Measurements from ENCODE around the gene NSD2.
"Not testable (repeated sequence)": the region's sequence is repeated elsewhere in the genome, so short reads cannot be mapped to it uniquely, and the experiment has no call there.

The NSD2 gene

DNA sequence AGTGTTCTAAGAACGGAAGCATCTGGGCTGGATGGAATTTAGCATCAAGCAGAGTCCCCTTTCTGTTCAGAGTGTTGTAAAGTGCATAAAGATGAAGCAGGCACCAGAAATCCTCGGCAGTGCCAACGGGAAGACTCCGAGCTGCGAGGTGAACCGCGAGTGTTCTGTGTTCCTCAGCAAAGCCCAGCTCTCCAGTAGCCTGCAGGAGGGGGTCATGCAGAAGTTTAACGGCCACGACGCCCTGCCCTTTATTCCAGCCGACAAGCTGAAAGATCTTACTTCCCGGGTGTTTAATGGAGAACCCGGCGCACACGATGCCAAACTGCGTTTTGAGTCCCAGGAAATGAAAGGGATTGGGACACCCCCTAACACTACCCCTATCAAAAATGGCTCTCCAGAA is 29.4 kb downstream of the NSD2 start:
- DNase-seq = no peak

DNA sequence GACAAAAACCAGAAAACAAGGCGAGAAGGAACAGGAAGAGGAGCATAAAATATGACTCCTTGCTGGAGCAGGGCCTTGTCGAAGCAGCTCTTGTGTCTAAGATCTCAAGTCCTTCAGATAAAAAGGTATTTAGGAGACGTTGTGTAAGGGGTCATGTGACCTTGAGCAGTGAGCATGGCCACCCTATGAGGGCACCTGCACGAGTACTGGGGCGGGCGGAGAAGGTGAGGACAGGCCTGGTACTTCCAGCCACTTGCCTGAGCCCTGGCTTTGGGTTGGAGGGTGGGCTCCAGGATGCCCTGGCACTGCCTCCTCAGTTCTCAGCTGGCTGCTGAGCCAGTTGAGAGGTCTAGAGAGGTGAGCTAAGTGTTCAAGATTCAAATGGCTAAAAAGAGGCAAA is 29.9 kb downstream of the NSD2 start:
- no peak for DNase-seq

DNA sequence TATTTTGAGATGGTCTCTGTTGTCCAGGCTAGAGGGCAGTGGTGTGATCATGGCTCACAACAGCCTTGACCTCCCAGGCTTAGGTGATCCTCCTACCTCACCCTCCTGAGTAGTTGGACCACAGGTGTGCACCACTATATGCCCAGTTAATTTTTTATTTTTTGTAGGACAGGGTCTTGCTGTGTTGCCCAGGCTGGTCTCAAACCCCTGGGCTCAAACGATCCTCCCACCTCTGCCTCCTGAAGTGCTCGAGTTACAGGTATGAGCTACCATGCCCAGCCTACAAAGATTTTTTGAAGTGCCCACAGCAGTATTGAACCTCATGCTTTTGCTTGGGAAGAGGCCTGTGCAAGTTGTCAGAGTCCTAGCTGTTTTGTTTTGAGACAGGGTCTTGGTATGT is 31.1 kb downstream of the NSD2 start:
- no peak for DNase-seq

DNA sequence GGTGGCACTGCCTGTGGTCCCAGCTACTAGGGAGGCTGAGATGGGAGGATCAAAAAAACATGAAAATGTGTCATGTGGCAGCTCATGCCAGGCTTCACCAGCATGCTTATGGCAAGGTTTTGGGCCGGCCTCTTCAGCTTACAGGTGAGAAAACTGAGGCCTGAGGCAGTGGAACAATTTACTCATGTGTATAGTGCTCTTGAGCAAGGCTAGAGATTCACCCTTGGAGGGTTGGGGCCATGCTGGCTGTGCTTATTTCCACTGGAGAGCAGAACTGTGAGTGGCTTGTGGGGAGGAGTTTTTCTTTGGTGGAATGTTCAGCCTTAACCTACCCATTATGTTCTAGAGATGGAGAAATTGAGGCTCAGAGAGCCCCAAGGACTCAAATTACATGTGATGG is 31.8 kb downstream of the NSD2 start:
- DNase-seq = no peak

DNA sequence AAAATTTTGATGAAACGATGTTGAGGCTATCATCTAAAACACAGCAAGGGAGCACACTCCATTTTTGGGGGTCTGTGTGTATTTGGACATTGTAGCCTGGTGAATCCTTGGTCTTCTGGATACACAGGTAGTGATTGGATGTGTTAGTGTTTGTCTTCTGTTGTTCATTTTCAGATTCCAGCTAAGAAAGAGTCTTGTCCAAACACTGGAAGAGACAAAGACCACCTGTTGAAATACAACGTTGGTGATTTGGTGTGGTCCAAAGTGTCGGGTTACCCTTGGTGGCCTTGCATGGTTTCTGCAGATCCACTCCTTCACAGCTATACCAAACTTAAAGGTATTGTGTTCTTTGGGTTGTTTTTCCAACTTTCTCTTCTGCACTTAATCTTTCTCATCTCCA is 32.8 kb downstream of the NSD2 start:
- DNase-seq = no peak

DNA sequence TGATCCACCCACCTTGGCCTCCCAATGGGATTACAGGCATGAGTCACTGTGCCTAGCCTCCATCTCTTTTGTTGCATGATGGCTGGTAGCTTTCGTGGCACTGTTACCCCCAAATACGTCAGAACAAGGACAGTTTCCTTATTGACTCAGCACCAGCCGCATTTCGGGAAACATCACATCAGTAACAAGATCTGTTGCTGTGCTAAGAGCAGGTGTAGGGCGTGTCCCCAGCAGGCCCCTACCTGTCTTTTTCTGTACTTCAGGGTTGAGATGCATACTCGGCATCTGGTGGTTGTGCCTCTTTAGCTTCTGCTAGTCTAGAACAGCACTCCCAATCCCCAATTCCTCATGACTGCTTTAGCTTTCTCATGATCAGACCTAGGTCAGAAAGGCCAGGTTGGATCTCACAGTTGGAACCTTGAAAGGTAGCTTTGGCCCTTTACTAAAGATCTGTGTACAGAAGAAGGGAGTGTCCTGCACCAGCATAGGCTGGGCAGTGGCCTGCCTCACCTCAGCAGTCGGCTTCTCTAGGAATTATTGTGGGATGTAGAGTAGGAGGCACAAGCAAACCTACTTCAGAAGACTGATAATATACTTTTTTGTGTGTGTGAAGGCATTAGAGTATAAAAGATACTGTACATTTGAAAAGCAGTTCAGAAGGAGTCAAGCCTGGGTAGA is 36.8 kb downstream of the NSD2 start:
- peak; percentile 88 for DNase-seq

DNA sequence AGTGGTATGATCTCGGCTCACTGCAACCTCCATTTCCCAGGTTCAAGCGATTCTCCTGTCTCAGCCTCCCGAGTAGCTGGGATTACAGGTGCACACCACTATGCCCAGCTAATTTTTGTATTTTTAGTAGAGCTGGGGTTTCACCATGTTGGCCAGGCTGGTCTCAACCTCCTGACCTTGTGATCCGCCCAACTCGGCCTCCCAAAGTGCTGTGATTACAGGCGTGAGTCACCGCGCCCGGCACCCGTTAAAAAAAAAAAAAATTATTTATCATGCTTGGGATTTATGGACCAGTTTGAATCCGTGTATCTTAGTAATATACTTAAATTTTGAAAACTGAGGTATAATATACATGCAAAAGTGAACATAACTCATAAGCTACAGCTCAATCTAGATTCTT is 38.5 kb downstream of the NSD2 start:
- not testable (repeated sequence) for DNase-seq

DNA sequence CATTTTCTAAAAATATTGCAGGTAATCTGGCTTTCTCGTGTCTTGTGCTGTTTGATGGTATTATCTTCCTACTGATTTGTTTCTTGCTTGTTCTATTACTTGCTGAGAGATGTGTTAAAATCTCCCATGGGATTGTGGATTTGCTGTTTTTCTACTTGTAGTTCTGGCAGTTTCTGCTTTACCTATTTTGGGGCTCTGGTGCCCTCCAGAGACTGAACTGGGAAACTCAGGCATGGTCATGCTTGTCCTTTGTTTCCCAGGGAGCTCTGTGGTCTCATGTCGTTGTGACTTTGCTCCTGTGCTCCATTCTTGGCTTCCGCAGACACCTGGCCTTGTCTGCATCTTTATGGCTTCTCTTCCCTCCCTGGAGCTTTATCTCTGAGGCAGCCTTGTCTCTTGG is 39.5 kb downstream of the NSD2 start:
- DNase-seq = peak; percentile 34

DNA sequence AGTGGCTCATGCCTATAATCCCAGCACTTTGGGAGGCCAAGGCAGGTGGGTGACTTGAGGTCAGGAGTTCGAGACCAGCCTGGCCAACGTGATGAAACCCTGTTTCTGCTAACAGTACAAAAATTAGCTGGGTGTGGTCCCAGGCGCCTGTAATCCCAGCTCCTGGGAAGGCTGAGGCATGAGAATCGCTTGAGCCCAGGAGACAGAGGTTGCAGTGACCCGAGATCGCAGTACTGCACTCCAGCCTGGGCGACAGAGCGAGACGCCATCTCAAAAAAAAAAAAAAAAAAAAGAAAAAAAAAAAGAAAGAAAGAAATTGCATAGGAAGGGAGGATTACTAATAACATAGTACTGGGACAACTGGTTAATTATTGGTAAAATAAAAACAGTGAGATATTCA is 40.1 kb downstream of the NSD2 start:
- DNase-seq = not testable (repeated sequence)

DNA sequence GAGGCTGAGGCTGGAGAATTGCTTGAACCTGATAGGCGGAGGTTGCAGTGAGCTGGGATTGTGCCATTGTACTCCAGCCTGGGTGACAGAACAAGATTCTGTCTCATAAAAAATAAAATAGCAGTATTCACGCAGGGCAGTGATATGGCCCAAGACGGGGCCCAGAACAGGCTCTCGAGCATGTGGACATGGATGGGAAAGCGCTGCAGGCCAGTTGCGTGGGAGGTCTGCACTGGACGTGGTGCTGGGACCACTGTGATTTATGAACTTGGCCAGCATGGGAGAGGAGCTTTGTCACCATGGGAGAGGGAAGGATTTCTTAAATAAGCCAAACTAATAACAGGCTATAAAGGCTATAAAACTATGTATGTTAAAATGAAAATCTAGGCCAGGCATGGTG is 51.6 kb downstream of the NSD2 start:
- no peak for DNase-seq

DNA sequence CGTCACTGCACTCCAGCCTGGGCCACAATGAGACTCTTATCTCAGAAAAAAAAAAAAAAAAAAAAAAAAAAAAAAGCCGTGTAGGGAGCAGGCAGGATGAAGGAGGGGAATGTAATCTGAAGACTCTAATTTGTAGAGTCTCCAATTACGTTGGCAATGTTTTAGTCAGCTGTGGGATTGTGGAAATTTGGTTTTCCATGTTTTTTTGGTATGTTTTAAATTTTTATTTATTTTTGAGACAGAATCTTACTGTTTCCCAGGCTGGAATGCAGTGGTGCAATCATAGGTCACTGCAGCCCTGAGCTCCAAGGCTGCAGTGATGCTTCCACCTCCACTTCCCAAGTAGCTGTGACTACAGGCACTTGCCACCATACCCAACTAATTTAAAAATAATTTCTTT is 56.5 kb downstream of the NSD2 start:
- DNase-seq = no peak

DNA sequence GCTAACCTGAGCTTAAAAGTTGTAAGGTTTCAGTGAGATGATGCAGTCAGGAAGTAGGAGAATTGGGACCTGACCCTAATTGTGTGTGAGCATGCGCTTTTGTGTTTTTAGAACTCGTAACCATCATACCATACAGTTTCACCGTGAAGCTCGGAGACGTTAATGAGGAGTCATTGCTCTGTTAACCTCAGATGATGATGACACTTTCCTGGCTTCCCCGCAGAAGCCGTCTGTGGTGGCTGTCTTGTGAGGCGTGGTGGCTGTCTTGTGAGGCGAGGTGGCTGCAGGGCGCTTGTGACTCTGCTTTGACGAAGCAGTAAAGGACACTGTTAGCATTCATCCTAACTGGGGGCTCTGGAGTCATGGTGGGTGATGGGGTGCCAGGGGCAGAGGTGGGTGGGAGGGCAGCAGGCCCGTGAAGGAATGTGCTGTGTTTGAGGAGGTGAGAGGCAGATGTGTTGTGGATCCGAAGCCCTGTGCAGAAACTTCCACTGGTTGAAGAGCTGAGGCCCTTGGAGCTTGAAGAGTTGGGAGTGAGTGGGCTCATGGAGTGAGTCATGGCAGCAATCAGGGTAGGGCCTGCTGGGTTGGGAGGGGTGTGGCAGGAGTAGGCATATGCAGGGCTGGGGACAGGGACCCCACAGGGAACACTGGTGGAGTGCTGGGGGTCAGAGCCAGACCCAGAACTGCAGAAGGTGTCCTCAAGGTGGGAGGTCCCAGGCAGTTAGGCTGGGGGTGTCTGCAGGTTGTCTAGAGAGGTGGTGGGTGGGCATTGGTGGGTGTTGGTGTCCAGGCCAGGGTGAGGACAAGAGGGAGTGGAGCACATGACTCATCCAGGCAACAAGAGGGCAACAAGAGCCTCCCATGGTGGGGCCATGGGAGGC is 57.4 kb downstream of the NSD2 start:
- no peak for DNase-seq

DNA sequence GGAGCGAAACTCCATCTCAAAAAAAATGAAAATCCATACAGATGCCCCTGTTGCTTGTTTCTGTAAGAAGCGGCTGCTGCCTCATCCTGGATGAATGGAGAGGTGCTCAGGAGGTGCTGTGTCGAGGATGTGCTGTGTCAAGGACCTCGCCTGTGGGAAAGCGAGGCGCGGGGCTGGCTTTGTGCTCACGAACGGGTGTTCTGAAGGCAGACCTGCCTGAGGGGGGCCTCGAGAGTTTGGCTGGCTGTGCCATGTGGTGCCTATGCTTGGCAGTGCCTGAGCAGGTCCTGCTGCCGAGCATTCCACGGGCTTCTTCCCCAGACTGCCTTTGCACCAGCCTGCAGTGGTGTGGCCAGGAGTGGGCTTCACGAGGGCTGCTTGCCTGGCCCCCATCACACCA is 61.5 kb downstream of the NSD2 start:
- no peak for DNase-seq

DNA sequence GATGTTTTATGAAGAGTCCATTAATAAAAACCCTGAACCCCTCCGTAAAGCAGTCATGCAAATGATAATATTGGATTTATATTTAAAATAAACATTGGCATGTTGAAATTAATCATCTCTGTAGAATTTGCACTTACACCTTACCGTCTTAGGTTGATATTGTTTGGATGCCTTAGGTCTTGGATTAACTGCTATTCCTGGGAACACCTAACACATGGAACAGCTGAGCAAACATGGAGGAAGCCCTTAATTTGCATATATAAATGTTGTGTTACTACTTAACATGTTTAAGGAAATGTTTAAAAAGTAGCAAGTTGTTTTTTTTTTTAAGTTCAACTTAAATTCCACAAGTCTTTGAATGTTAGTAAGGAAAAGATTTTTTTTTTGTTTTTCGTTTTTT is 62.5 kb downstream of the NSD2 start:
- DNase-seq = no peak

DNA sequence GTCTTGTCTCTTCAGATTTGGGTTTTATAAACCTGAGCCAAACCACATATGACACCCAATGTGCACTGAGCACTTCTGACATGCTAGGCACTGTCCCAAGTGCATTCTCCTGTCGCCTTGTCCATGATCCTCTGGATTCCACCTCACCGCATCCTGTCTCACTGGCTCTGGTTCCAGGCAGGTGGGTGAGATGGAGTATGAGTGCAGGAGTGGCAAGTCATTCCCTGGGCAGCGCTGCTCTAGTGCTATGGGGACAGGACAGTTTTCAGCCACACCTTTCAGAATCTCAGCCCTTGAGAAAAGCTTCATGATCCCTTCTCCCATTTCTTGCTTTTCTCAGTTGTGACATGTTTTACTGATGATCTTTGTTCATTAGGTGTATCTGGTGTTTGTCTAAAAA is 66.4 kb downstream of the NSD2 start:
- DNase-seq = no peak

DNA sequence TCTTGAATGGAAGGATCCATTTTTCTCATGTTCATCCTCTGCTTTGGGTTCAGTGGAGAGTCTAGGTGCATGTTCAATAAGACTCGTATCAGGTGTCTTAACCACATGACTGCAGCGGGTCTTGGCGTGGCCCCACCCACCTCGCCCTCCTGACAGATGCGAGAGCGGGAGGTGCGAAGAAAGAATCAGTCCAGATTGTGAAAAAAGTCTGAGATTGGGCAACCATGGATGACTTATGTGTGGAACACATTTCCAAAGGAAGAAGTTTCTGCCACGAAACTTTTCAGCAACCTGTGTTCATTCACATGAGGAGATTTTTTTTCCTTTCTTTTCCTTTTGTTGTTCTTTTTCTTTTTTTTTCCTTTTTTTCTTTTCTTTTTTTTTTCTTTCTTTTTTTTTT is 66.8 kb downstream of the NSD2 start:
- DNase-seq = no peak

DNA sequence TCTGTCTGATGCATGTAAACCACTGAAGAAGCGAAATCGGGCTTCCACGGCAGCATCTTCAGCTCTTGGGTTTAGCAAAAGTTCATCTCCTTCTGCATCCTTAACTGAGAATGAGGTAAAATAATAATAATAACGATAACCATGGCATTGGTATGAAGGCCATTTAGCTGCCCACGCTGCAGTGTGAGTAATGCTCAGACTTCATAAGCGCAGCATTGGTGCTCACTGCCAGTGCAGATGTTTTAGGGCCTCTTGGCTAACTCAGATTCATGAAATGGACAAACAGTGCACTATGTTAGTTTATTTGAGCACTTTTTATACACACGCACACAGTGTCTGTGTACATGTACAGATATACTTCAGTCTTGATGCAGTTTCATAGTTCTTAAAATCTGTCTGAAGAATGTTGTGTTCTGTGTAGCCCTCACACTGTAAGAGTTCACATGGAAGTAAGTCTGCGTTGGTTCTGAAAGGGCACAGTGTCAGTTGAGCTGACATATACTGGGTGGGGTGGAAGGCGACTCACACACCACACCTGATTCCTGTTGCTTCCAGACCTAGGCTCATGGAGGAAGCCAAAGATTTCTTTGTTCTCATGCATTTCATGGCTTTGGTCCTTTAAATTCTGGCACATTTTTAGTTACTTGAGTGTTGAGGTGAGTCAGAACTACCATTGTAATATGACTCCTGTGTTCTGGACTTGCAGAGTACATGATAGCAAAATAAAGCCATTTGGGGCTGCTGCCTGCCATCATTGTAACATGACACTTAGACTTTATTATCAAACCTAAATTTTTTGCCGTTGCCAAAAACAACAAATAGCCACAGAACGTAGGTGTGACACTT is 68.7 kb downstream of the NSD2 start:
- DNase-seq = peak; percentile 7

DNA sequence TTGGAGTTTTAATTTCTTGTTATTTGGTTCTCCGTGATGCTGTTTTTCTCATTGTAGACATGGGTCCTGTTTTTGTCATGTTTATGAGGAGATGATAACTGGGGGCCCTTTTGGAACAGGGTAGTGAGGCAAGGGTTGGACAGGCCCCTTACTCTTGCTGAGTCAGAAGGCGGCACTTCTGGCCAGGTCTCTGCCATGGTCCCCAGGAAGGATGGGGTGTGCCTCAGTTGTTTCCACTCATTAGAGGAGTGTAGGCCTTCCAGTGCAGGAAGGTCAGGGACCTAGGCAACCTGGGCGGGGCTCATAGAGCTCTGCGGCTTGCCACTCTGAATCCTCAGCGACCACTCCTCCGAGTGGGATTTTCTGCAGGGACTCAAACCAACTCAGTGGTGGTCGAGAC is 69.4 kb downstream of the NSD2 start:
- no peak for DNase-seq

DNA sequence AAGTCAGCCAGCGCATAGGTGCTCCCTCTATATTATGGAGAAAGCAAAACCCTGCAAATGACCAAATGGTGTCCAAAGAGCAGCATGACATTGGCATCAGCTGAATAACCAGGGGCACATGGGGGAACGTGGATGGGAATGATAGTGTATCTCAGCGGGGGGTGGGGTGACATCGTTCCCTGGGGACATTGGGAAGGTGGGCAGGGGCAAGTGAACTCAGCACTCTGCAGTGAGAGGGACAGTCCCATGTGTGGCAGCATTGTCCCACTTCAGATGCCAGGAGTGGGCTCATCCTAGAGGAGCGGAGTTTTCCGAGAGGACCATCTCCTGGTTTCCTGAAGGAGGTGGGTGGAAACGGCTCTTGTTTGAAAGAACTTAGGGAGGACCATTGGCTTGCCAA is 72.7 kb downstream of the NSD2 start:
- no peak for DNase-seq

DNA sequence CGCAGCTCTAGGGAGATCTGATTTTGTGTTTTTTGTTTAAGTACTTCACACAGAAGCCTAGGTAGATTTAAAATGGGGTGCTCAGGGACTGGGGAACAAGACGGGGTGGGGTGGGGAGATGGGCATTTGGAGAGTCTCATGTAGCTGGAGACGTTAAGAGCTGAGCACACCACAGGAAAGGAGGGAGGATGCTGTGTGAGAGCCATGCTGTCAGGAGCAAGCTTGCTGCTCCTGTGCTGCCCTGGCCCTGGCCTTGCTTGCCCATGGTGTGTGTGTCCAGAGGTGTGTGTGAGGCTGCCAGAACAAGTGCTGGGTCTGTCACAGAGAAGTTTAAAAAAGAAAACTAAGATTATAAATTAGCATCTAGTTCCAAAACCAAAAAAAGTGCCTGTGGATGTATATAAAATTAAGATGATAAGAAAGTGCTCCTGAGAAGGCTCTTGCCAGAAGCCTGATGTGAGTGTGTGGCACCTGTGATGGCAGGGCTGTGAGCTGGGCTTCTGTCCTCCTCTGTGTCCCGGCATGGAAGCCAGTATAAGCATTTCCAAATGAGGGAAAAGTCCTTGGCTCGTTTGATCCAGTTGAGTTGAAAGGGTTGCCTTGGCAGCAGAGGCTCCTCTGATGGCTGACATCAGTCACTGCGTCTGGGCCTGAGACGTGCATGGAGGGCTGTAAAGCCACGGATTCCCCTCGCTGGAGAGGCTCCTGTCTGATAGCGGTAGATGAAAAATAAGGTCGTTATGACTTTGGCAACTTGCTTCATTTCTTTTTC is 74.1 kb downstream of the NSD2 start:
- no peak for DNase-seq

DNA sequence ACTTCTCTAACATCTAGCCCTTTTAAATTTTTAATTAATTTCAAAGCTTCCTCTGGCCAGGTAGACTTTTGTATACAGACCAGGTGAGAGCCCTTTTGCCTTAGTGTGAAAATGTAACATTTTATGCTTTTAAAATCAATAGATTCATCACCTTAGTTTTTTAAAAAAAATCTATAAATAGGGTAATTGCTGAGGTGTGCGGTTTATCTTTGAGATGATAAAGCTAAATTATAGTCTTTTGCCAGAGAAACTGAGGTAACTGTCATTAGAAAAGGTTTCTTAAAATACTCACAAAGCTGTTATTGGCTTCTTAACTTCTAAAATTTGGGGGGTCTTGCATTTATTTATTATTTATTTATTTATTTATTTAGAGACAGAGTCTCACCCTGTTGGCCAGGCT is 74.7 kb downstream of the NSD2 start:
- no peak for DNase-seq

DNA sequence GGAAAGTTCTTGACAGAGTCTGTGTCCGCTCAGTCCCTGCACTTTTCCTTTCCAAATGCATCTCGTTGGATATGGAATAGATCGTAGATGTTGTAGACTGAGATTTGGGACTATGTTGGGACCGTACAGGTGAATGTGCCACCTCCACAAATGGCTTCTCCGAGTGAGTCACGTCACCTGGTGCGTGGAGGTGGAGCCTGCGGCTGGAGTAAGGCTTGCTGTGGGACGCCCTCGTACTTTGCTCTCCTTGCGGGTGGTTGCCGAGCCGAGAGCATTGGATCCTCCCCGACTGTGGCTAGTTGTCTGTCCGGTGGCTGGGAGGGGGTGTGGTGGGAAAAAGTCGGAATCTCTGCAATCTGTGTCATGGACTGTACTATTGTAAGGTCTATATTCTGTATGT is 77.0 kb downstream of the NSD2 start:
- no peak for DNase-seq

DNA sequence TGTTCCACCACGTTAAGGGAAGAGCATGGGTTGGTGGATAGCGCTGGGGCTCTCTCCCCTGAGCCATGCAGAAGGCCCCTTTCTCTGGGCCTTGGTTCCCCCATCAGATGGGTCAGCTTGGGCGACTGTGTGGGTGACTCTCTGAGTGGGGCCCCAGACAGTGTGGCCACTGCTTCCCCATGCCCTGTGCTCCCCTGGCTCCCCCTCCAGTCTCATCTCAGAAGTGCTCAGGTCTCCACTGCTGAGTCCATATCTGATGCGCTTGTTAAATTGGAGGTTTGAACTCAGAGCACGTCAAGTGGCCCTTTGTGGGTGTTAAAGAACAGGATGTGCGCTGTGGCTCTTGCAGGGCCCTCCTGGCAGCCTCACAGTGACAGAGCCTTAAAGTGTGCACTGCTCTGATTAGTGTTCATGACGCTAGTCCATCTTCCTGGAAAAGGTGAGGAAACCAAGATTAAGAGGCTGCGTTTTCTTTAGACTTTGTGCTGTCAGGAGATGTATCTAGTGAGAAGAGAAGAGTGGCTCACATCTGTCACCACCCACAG is 77.8 kb downstream of the NSD2 start:
- no peak for DNase-seq
